B cell (primary cell): ENCODE measurements around the gene VPS13A. TPM values are rescaled to one million over a fixed set of nuclear protein-coding genes. Genes with fewer than 3 reads are reported as not detected.

Source experiments
- ATAC-seq: fragments of 200-7000 bp; cut with Tn5 transposase; one replicate; pipeline ENCODE4 v1.10.0; 2021; ENCODE audit warnings: low read depth, mild to moderate bottlenecking, moderate number of reproducible peaks, moderate library complexity
- CTCF ChIA-PET: fragments of 350-600 bp; sonication (Branson Sonifier 250); formaldehyde crosslinking; loops from one replicate; lab custom pipeline; 2021; ENCODE audit warnings: antibody characterized with exemption, inconsistent platforms; lab: Charles Lee
- POLR2A ChIA-PET: fragments of 350-600 bp; sonication (Branson Sonifier 250); formaldehyde crosslinking; loops from one replicate; lab custom pipeline; 2021; ENCODE audit warnings: antibody characterized with exemption; lab: Charles Lee
- DNase-seq: peaks from one replicate; pipeline ENCODE4 v3.0.0; 2013
- H2AFZ ChIP-seq: 2 replicates; pipeline ENCODE4 v1.6.1; 2012; ENCODE audit warnings: mild to moderate bottlenecking, low read depth, low read length; ENCODE audit not compliant: insufficient read depth, poor library complexity, severe bottlenecking
- H3K27ac ChIP-seq, 2 donors: 1 replicate in 1 of 2; 2 replicates in 1 of 2; pipeline ENCODE4 v1.5.1; 2012 to 2013; ENCODE audit warnings: low read length in 2 of 2, mild to moderate bottlenecking in 2 of 2, moderate library complexity in 1 of 2
- H3K27me3 ChIP-seq, 4 experiments: fragments of 200-600 bp in 1 of 4; sonication (generic) in 1 of 4; replicated peaks in 1 of 4; 1 replicate in 2 of 4; 2 replicates in 2 of 4; pipeline versions ENCODE4 v1.6.1 to v1.7.0; 2013 to 2016; ENCODE audit warnings: low read length in 3 of 4, mild to moderate bottlenecking in 2 of 4, mixed read lengths in 1 of 4, moderate library complexity in 1 of 4; ENCODE audit not compliant: insufficient read depth in 4 of 4, control insufficient read depth in 3 of 4; ENCODE audit errors: control extremely low read depth in 1 of 4
- H3K36me3 ChIP-seq, 2 experiments: replicated peaks in 1 of 2; 1 replicate in 1 of 2; 2 replicates in 1 of 2; pipeline versions ENCODE4 v1.6.1 to v1.7.1; 2013; ENCODE audit warnings: low read length in 1 of 2; ENCODE audit not compliant: insufficient read depth in 2 of 2, control insufficient read depth in 1 of 2; ENCODE audit errors: control extremely low read depth in 1 of 2, extremely low read depth in 1 of 2
- H3K4me1 ChIP-seq, 2 donors: fragments of 200-600 bp in 1 of 2; sonication (generic) in 1 of 2; 1 replicate in 1 of 2; 2 replicates in 1 of 2; pipeline versions ENCODE4 v1.5.1 to v1.6.1; 2013 to 2017; ENCODE audit warnings: low read length in 2 of 2; ENCODE audit not compliant: control insufficient read depth in 2 of 2, insufficient read depth in 2 of 2
- H3K4me2 ChIP-seq: replicated peaks from 2 replicates; pipeline ENCODE3; 2012; ENCODE audit warnings: mild to moderate bottlenecking, low read depth, low read length; ENCODE audit not compliant: poor library complexity, severe bottlenecking
- H3K4me3 ChIP-seq, 5 experiments: fragments of 200-600 bp in 1 of 5; sonication (generic) in 1 of 5; 1 replicate in 3 of 5; 2 replicates in 2 of 5; pipeline versions ENCODE4 v1.5.1 to v1.7.0; 2011 to 2016; ENCODE audit warnings: low read length in 4 of 5, mild to moderate bottlenecking in 4 of 5, low read depth in 2 of 5, control low read depth in 1 of 5, moderate library complexity in 1 of 5; ENCODE audit not compliant: insufficient read depth in 1 of 5; ENCODE audit errors: control extremely low read depth in 1 of 5, extremely low read depth in 1 of 5
- H3K79me2 ChIP-seq: fragments of 200-600 bp; sonication (generic); one replicate; pipeline ENCODE4 v1.6.0; 2016; ENCODE audit warnings: low read length; ENCODE audit not compliant: control insufficient read depth, insufficient read depth
- H3K9ac ChIP-seq: fragments of 200-600 bp; sonication (generic); 2 replicates; pipeline ENCODE4 v1.6.1; 2017; ENCODE audit warnings: mild to moderate bottlenecking, low read length, moderate library complexity
- H3K9me3 ChIP-seq, 3 donors: one replicate each; pipeline versions ENCODE4 v1.6.1 to v1.7.1; 2013; ENCODE audit warnings: low read length in 2 of 3; ENCODE audit not compliant: control insufficient read depth in 2 of 3, insufficient read depth in 1 of 3; ENCODE audit errors: control extremely low read depth in 1 of 3
- H4K20me1 ChIP-seq: 2 replicates; pipeline ENCODE4 v1.6.0; 2012; ENCODE audit warnings: mild to moderate bottlenecking, low read length; ENCODE audit not compliant: insufficient read depth, control insufficient read depth, poor library complexity, severe bottlenecking
- H3K27ac Mint-ChIP-seq: one replicate; pipeline ENCODE4 v1.8.0; 2021; ENCODE audit warnings: mixed read lengths
- H3K27me3 Mint-ChIP-seq: one replicate; pipeline ENCODE4 v1.8.0; 2021; ENCODE audit warnings: mixed read lengths
- H3K4me1 Mint-ChIP-seq: one replicate; pipeline ENCODE4 v1.8.0; 2021; ENCODE audit warnings: mixed read lengths
- H3K4me3 Mint-ChIP-seq: one replicate; pipeline ENCODE4 v1.8.0; 2021; ENCODE audit warnings: mixed read lengths
- H3K9me3 Mint-ChIP-seq: one replicate; pipeline ENCODE4 v1.8.0; 2022; ENCODE audit warnings: mixed read lengths; ENCODE audit not compliant: insufficient read depth
- EZH2 ChIP-seq: IDR thresholded peaks from 2 replicates; pipeline ENCODE4 v1.6.1; 2012; ENCODE audit warnings: borderline replicate concordance, low read depth, mild to moderate bottlenecking, moderate library complexity, low read length; ENCODE audit not compliant: insufficient read depth, poor library complexity, severe bottlenecking
- WGBS: methylation state at CpG from one replicate; pipeline ENCODE4 v1.1.5; 2013; ENCODE audit warnings: missing lambda C conversion rate; ENCODE audit not compliant: insufficient coverage; 5-methylcytosine and 5-hydroxymethylcytosine counted together
- intact Hi-C: fragments of 100-400 bp; cut with micrococcal nuclease; formaldehyde crosslinking; loops from one replicate; pipeline ENCODE4 v1.10.0; 2022
- polyA plus RNA-seq: library from polyadenylated mRNA; depleted of rRNA; stranded (reverse); fragments of >200 nt; gene quantifications from 2 replicates; pipeline ENCODE4 v1.2.3, GENCODE V29; 2012
- total RNA-seq, 2 donors: library from RNA; stranded (reverse); fragments of 120-200 nt in 1 of 2; gene quantifications; 1 replicate in 1 of 2; 2 replicates in 1 of 2; pipeline versions ENCODE4 v1.2.3 to v1.2.4, GENCODE V29; 2013 to 2022
- TF ChIP-seq, protein P1 (sequence below): fragments of 200-600 bp; IDR thresholded peaks from one replicate; pipeline ENCODE4 v1.8.0; 2022; ENCODE audit warnings: antibody characterized with exemption, mild to moderate bottlenecking

VPS13A gene
- total and polyA plus RNA-seq, 2 donors (not counting 1 experiment from before 2014, with no cell fraction given): 6.5 to 57.8 TPM

- Histone ChIP-seq H3K27me3 (peaks cover 0 to 8% (median 3%) of the 10 kb centered on the region in 4 experiments), H3K4me1 (no peaks in the 10 kb centered on the region), H3K9me3 (no peaks in the 10 kb centered on the region), H3K9ac (no peak overlapping the region), H3K36me3 (no peaks in the 10 kb centered on the region), H3K4me3 (no peak overlapping the region), H3K79me2 (no peaks in the 10 kb centered on the region), H3K4me2 (no peak overlapping the region), H4K20me1 (no peaks in the 10 kb centered on the region), H3K27ac (no peak overlapping the region), H2AFZ (no peak overlapping the region)
- no peak overlapping the region for H3K27ac Mint-ChIP-seq
- DNase-seq (no peak), ATAC-seq (no peak)
- no peak overlapping the region for H3K4me3 Mint-ChIP-seq
- no CpG with 5 or more reads among the region's 2 CpGs for WGBS
- H3K27me3 Mint-ChIP-seq: peaks cover 54% of the 10 kb centered on the region
- intact Hi-C loops: no loop called here
- TF ChIP-seq, protein P1, sequence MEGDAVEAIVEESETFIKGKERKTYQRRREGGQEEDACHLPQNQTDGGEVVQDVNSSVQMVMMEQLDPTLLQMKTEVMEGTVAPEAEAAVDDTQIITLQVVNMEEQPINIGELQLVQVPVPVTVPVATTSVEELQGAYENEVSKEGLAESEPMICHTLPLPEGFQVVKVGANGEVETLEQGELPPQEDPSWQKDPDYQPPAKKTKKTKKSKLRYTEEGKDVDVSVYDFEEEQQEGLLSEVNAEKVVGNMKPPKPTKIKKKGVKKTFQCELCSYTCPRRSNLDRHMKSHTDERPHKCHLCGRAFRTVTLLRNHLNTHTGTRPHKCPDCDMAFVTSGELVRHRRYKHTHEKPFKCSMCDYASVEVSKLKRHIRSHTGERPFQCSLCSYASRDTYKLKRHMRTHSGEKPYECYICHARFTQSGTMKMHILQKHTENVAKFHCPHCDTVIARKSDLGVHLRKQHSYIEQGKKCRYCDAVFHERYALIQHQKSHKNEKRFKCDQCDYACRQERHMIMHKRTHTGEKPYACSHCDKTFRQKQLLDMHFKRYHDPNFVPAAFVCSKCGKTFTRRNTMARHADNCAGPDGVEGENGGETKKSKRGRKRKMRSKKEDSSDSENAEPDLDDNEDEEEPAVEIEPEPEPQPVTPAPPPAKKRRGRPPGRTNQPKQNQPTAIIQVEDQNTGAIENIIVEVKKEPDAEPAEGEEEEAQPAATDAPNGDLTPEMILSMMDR: no peak
- no peak for TF ChIP-seq EZH2
- H3K4me1 Mint-ChIP-seq: no peaks in the 10 kb centered on the region
- POLR2A ChIA-PET: no interaction called here
- CTCF ChIA-PET: interaction anchor here (2.7 kb wide), 1 partner anchor 9 kb away, joined by 17 read pairs; no protein-coding TSS in a partner anchor
- H3K9me3 Mint-ChIP-seq: no peaks in the 10 kb centered on the region
These were observed 20.5 kb upstream of the VPS13A start for GRCh38 chr9:77156646-77157371.
